Naive B cell (primary cell): ENCODE measurements around the gene CDKAL1. TPM values are rescaled to one million over a fixed set of nuclear protein-coding genes. Genes with fewer than 3 reads are reported as not detected.
A peak's percentile ranks its signal among the peaks of the same experiment; 100 is the strongest.
"Not testable (repeated sequence)": the region's sequence is repeated elsewhere in the genome, so short reads cannot be mapped to it uniquely, and the experiment has no call there.

ENCODE experiments used
- ATAC-seq, 2 donors: fragments of 150-1000 bp; cut with Tn5 transposase; 2 replicates each; pipeline ENCODE4 v1.10.0; 2021; ENCODE audit warnings: low read depth in 2 of 2, mild to moderate bottlenecking in 2 of 2, moderate library complexity in 2 of 2
- DNase-seq: peaks from one replicate; pipeline ENCODE4 v3.0.0; 2022
- H3K27ac Mint-ChIP-seq, 6 donors: one replicate each; pipeline ENCODE4 v1.8.0; 2020 to 2022; ENCODE audit warnings: mild to moderate bottlenecking in 6 of 6, mixed read lengths in 6 of 6, moderate library complexity in 5 of 6, inconsistent platforms in 2 of 6
- H3K27me3 Mint-ChIP-seq, 3 donors: one replicate each; pipeline ENCODE4 v1.8.0; 2021 to 2022; ENCODE audit warnings: mixed read lengths in 3 of 3, mild to moderate bottlenecking in 1 of 3
- H3K36me3 Mint-ChIP-seq, 2 donors: one replicate each; pipeline ENCODE4 v1.8.0; 2020 to 2022; ENCODE audit warnings: mixed read lengths in 2 of 2, inconsistent platforms in 1 of 2, mild to moderate bottlenecking in 1 of 2
- H3K4me1 Mint-ChIP-seq, 3 donors: one replicate each; pipeline ENCODE4 v1.8.0; 2020 to 2022; ENCODE audit warnings: mixed read lengths in 3 of 3, inconsistent platforms in 1 of 3, mild to moderate bottlenecking in 1 of 3, moderate library complexity in 1 of 3
- H3K4me3 Mint-ChIP-seq, 8 donors: one replicate each; pipeline ENCODE4 v1.8.0; 2020 to 2022; ENCODE audit warnings: mild to moderate bottlenecking in 8 of 8, mixed read lengths in 8 of 8, moderate library complexity in 8 of 8, inconsistent platforms in 2 of 8
- H3K9me3 Mint-ChIP-seq, 7 donors: one replicate each; pipeline ENCODE4 v1.8.0; 2020 to 2022; ENCODE audit warnings: mixed read lengths in 7 of 7, mild to moderate bottlenecking in 5 of 7, inconsistent platforms in 2 of 7, moderate library complexity in 1 of 7
- polyA plus RNA-seq, 6 donors: library from polyadenylated mRNA; unstranded; fragments of 300-500 nt; fragmentation: Illumina TruSeq; gene quantifications; one replicate each; pipeline ENCODE4 v1.2.3, GENCODE V29; 2021; ENCODE audit warnings: low read depth in 6 of 6

Gene CDKAL1
- polyA plus RNA-seq, 6 donors from 2014 or later: 27.0 to 40.2 (median 33.6) TPM

GRCh38 chr6:20533746-20534294 lies 437 bp upstream of the CDKAL1 start:
- H3K4me3 Mint-ChIP-seq: peak overlapping the region; percentile 69 to 100 (median 97)
- H3K9me3 Mint-ChIP-seq: peaks cover 0 to 1% (median 0%) of the 10 kb centered on the region in 7 donors
- H3K27ac Mint-ChIP-seq: peak overlapping the region in 5 of 6 donors; percentile 44 to 99 (median 98)
- H3K27me3 Mint-ChIP-seq: peaks cover 0 to 7% (median 0%) of the 10 kb centered on the region in 3 donors
- ATAC-seq (no peak), DNase-seq (no peak)
- H3K4me1 Mint-ChIP-seq: peaks cover 20 to 35% (median 22%) of the 10 kb centered on the region in 3 donors
- peaks cover 15 to 17% of the 10 kb centered on the region in 2 donors for H3K36me3 Mint-ChIP-seq

GRCh38 chr6:20538131-20538662 lies 3.9 kb downstream of the CDKAL1 start:
- Mint-ChIP-seq H3K4me1 (peaks cover 22 to 54% (median 34%) of the 10 kb centered on the region in 3 donors), H3K36me3 (peaks cover 15 to 29% of the 10 kb centered on the region in 2 donors), H3K4me3 (peak overlapping the region in 2 of 8 donors; percentile 29 to 65), H3K27ac (no peak overlapping the region), H3K9me3 (no peaks in the 10 kb centered on the region), H3K27me3 (no peaks in the 10 kb centered on the region)
- DNase-seq (no peak), ATAC-seq (no peak)

GRCh38 chr6:20538907-20539306 lies 4.7 kb downstream of the CDKAL1 start:
- H3K27ac Mint-ChIP-seq: no peak overlapping the region
- DNase-seq (no peak), ATAC-seq (no peak)
- peaks cover 22 to 54% (median 34%) of the 10 kb centered on the region in 3 donors for H3K4me1 Mint-ChIP-seq
- H3K27me3 Mint-ChIP-seq: no peaks in the 10 kb centered on the region
- peaks cover 15 to 29% of the 10 kb centered on the region in 2 donors for H3K36me3 Mint-ChIP-seq
- no peak overlapping the region for H3K4me3 Mint-ChIP-seq
- no peaks in the 10 kb centered on the region for H3K9me3 Mint-ChIP-seq

DNA sequence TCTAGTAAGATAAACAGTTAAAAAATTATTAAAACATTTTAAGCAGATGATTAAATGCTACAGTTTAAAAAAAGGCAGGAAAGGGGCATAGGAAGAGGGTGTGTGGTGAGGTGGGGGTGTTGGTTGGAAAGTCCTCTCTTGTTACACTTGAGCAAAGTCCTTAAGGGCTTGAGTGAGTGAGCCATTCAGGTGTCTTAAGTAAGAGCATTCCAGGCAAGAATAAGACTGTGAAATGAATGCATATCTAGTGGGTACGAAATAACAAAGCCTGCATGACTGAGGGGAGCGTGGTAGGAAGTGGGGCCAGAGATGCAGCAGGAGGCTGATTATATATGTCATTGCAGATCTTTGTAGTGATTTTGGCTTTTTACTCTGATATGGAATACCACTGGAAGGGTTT lies 5.1 kb downstream of the CDKAL1 start:
- Mint-ChIP-seq H3K36me3 (peaks cover 15 to 29% of the 10 kb centered on the region in 2 donors), H3K4me3 (no peak overlapping the region), H3K9me3 (no peaks in the 10 kb centered on the region), H3K27ac (peak overlapping the region in 2 of 6 donors; percentile 12 to 17), H3K27me3 (no peaks in the 10 kb centered on the region), H3K4me1 (peaks cover 20 to 53% (median 34%) of the 10 kb centered on the region in 3 donors)
- DNase-seq: no peak
- ATAC-seq: no peak

GRCh38 chr6:20540683-20541082 lies 6.4 kb downstream of the CDKAL1 start:
- peaks cover 16 to 41% (median 32%) of the 10 kb centered on the region in 3 donors for H3K4me1 Mint-ChIP-seq
- DNase-seq (no peak), ATAC-seq (no peak)
- peaks cover 0 to 2% (median 0%) of the 10 kb centered on the region in 7 donors for H3K9me3 Mint-ChIP-seq
- no peak overlapping the region for H3K27ac Mint-ChIP-seq
- H3K4me3 Mint-ChIP-seq: no peak overlapping the region
- peaks cover 15 to 28% of the 10 kb centered on the region in 2 donors for H3K36me3 Mint-ChIP-seq
- H3K27me3 Mint-ChIP-seq: no peaks in the 10 kb centered on the region

DNA sequence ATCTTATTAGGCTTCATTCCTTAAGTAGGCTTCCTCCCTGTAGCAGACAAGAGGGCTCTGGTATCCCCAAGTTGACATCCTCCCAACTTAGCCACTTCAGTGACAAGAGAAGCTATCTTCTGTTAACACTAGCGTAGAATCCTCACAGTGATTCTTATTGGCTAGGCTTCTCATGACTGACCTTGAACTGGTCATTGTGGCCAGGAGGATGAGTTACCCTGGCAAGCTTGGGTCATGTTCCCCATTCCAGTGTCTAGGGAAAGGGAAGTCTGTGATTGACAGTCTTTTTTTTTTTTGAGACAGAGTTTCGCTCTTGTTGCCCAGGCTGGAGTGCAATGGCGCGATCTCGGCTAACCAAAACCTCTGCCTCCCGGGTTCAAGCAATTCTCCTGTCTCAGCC lies 7.1 kb downstream of the CDKAL1 start:
- Mint-ChIP-seq H3K27me3 (no peaks in the 10 kb centered on the region), H3K27ac (peak overlapping the region in 1 of 6 donors; percentile 28), H3K4me1 (peaks cover 10 to 34% (median 26%) of the 10 kb centered on the region in 3 donors), H3K4me3 (no peak overlapping the region), H3K9me3 (peaks cover 0 to 2% (median 0%) of the 10 kb centered on the region in 7 donors), H3K36me3 (peaks cover 17 to 21% of the 10 kb centered on the region in 2 donors)
- no peak for DNase-seq
- no peak for ATAC-seq

- no peak overlapping the region for H3K4me3 Mint-ChIP-seq
- DNase-seq (no peak), ATAC-seq (no peak)
- no peaks in the 10 kb centered on the region for H3K27me3 Mint-ChIP-seq
- no peak overlapping the region for H3K27ac Mint-ChIP-seq
- H3K9me3 Mint-ChIP-seq: peaks cover 0 to 2% (median 0%) of the 10 kb centered on the region in 7 donors
- H3K4me1 Mint-ChIP-seq: peaks cover 4 to 25% (median 22%) of the 10 kb centered on the region in 3 donors
- H3K36me3 Mint-ChIP-seq: peaks cover 8 to 12% of the 10 kb centered on the region in 2 donors
These were observed 8.8 kb downstream of the CDKAL1 start for GRCh38 chr6:20542927-20543602.

DNA sequence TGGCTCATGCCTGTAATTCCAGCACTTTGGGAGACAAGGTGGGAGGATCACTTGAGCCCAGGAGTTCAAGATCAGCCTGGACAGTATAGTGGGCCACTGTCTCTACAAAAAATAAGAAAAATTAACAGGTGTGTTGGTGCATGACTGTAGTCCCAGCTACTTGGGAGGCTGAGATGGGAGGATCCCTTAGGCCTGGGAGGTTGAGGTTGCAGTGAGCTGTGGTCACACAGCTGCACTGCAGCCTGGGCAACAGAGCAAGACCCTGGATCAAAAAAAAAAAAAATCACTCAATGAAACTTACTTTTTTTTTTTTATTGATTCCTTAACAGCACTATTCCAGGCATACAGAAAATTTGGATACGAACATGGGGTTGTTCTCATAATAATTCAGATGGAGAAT lies 14.0 kb downstream of the CDKAL1 start:
- Mint-ChIP-seq H3K4me3 (no peak overlapping the region), H3K27ac (no peak overlapping the region), H3K4me1 (peaks cover 0 to 5% (median 5%) of the 10 kb centered on the region in 3 donors), H3K9me3 (peaks cover 0 to 2% (median 0%) of the 10 kb centered on the region in 7 donors), H3K36me3 (peaks cover 11 to 15% of the 10 kb centered on the region in 2 donors), H3K27me3 (no peaks in the 10 kb centered on the region)
- DNase-seq: no peak
- ATAC-seq: no peak

- DNase-seq, H3K9me3 Mint-ChIP-seq, H3K4me3 Mint-ChIP-seq, H3K27me3 Mint-ChIP-seq, ATAC-seq, H3K4me1 Mint-ChIP-seq, H3K27ac Mint-ChIP-seq: not testable (repeated sequence)
- H3K36me3 Mint-ChIP-seq: peaks cover 15 to 16% of the 10 kb centered on the region in 2 donors
These were observed 15.1 kb downstream of the CDKAL1 start for GRCh38 chr6:20549398-20549797.

DNA sequence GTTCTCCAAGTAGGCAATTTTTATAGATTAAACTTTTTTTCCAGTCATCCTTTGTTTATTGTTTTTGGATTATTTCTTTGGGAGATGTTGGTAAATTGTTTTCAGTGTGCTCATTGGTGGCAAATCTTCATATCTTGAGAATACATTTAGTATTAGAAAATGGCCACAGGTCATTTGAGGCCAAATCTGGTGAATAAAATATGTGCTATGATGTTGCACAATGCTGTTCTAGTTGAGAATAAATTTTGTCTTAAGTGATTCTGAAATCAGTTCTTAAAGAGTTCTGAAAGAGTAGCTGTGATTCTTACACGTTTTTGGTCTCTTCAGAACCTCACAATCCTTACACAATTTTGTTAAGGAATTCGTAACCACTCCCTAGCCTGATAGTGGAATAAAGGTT lies 20.1 kb downstream of the CDKAL1 start:
- Mint-ChIP-seq H3K36me3 (peaks cover 9 to 14% of the 10 kb centered on the region in 2 donors), H3K4me1 (peaks cover 0 to 5% (median 0%) of the 10 kb centered on the region in 3 donors), H3K9me3 (no peaks in the 10 kb centered on the region), H3K27ac (no peak overlapping the region), H3K27me3 (no peaks in the 10 kb centered on the region), H3K4me3 (no peak overlapping the region)
- ATAC-seq (no peak), DNase-seq (no peak)

- Mint-ChIP-seq H3K27me3 (no peaks in the 10 kb centered on the region), H3K27ac (no peak overlapping the region), H3K9me3 (no peaks in the 10 kb centered on the region), H3K4me1 (peaks cover 0 to 5% (median 0%) of the 10 kb centered on the region in 3 donors), H3K4me3 (no peak overlapping the region), H3K36me3 (peaks cover 9 to 14% of the 10 kb centered on the region in 2 donors)
- ATAC-seq: no peak
- no peak for DNase-seq
These were observed 20.6 kb downstream of the CDKAL1 start for GRCh38 chr6:20554817-20555216.

DNA sequence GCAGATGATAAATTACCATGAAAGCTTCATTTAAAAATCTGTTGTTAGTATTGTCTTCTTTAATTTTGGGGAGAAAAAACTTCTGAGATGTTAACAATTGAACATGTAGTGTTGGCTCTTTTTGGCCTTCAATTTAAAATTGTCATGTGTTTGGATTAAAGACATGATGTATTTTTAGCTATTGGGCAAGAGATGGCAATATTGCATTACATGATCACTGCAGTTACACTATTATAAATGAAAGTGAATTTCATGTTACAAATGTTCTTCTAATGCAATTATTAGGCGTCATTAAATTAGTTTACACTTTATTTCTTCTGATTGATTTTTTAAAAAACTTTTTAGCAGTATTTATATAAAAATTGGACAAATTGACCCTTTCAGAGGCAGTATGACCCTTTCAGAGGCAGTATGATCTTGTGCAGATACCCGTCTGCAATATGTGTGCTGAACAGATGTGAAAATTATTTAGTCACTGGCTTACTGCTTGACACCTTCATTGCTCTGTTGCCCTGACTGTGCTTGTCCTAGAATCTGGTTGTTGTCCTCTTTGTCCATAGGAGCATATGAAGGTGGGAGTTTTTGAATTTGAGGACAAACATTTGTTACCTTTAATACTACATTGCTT lies 25.8 kb downstream of the CDKAL1 start:
- no peak for DNase-seq
- Mint-ChIP-seq H3K4me3 (no peak overlapping the region), H3K9me3 (no peaks in the 10 kb centered on the region), H3K27me3 (no peaks in the 10 kb centered on the region), H3K36me3 (peaks cover 0 to 4% of the 10 kb centered on the region in 2 donors), H3K27ac (no peak overlapping the region), H3K4me1 (peaks cover 0 to 7% (median 5%) of the 10 kb centered on the region in 3 donors)
- no peak for ATAC-seq

DNA sequence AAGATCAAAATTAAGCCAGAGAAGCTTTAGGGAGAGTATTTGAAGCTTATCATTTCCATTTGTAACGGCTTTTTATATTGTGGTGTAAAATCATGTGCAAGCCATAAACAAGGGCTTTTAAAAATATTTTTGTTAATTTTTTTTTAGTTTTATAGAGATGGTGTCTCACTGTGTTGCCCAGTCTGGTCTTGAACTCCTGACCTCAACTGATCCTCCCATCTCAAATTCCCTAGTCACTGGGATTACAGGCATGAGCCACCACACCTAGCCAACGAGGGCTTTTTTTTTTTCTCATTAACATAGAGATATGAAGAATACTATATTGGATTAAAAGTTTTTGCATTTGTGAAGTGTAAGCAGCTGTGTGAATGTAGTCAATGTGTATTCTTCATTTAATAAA lies 29.1 kb downstream of the CDKAL1 start:
- Mint-ChIP-seq H3K4me1 (peaks cover 4 to 11% (median 9%) of the 10 kb centered on the region in 3 donors), H3K27ac (peak overlapping the region in 1 of 6 donors; percentile 21), H3K27me3 (no peaks in the 10 kb centered on the region), H3K36me3 (peaks cover under 1 to 3% of the 10 kb centered on the region in 2 donors), H3K9me3 (no peaks in the 10 kb centered on the region), H3K4me3 (no peak overlapping the region)
- DNase-seq: no peak
- ATAC-seq: no peak
